ENCODE measurements around the gene SUDS3.

The SUDS3 gene

DNA sequence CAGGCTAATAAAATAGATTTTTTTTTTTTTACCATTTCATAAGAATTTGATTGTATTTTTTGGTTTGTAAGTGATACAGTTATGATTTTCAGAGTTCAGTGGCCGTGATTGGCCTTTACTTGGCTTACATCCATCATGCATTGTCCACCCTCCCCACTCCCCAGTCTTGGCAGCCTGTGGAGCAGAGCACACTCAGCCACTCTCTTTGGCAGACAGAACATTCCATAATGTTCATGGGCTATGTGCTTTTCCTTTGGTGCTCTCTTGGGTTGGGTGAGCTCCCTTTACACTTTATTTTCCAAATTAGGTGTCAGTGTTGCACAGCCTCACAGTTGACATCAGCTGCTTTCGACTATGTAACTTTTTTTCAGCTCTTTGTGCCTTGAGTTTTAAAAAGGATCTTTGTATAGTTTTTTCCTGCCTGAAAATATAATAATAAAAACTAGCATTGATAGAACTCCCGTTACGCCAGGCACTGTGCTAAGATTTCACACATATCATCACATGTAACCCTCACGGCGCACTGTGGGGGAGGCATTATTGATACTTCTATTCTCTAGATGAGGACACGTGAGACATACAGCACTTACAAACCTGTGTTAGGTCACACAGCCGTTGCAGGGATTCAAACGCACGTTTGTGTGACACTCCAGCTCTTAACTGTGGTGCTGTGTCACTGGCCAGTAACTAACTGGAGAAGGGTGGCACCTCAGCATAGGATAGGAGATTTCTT is 21.5 kb downstream of the SUDS3 start:
- H3K36me3 ChIP-seq (ENCODE audit: insufficient read depth, low read length), result peaks cover 83% of the 10 kb centered on the region

DNA sequence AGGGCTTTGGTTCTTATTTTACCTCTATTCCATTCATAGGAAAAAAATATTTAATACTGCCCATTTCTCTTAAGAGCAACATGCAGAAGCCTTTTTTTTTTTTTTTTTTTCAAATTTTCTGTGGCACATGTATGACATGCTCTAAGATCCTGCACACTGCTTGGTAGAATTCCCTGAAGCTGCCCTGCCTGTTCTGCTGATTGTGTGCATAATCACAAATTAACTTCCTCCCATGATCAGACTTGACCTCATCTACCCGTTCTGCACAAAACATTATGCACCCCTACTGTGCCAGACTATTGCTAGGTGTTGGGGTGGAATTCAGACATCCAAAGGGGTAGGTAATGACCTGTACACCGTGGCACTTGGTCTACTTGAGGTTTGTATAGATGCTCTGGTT is 22.2 kb downstream of the SUDS3 start:
- H4K20me1 ChIP-seq (ENCODE audit: insufficient read depth, low read length), result no peaks in the 10 kb centered on the region
- H3K36me3 ChIP-seq (ENCODE audit: insufficient read depth, low read length), result peaks cover 85% of the 10 kb centered on the region
- H2AFZ ChIP-seq (ENCODE audit: low read length), result no peak overlapping the region
- H3K79me2 ChIP-seq (ENCODE audit: insufficient read depth, low read length), result no peaks in the 10 kb centered on the region
- no peak overlapping the region for H3K27ac ChIP-seq (ENCODE audit: low read depth, low read length, poor library complexity, severe bottlenecking)
- no peak overlapping the region for H3K4me3 ChIP-seq (ENCODE audit: low read depth, low read length, poor library complexity, severe bottlenecking)
- H3K9me3 ChIP-seq (ENCODE audit: low read length), result no peaks in the 10 kb centered on the region
- no peaks in the 10 kb centered on the region for H3F3A ChIP-seq (ENCODE audit: insufficient read depth, low read length)
- no peak overlapping the region for H3K4me2 ChIP-seq (ENCODE audit: low read length)
- H3K9ac ChIP-seq (ENCODE audit: low read length), result no peak overlapping the region
- TF ChIP-seq, protein P1, sequence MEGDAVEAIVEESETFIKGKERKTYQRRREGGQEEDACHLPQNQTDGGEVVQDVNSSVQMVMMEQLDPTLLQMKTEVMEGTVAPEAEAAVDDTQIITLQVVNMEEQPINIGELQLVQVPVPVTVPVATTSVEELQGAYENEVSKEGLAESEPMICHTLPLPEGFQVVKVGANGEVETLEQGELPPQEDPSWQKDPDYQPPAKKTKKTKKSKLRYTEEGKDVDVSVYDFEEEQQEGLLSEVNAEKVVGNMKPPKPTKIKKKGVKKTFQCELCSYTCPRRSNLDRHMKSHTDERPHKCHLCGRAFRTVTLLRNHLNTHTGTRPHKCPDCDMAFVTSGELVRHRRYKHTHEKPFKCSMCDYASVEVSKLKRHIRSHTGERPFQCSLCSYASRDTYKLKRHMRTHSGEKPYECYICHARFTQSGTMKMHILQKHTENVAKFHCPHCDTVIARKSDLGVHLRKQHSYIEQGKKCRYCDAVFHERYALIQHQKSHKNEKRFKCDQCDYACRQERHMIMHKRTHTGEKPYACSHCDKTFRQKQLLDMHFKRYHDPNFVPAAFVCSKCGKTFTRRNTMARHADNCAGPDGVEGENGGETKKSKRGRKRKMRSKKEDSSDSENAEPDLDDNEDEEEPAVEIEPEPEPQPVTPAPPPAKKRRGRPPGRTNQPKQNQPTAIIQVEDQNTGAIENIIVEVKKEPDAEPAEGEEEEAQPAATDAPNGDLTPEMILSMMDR (IDR thresholded peaks at IDR 0.05; ENCODE audit: low read length), result no peak
- TF ChIP-seq EZH2 (IDR thresholded peaks at IDR 0.05; ENCODE audit: borderline replicate concordance, low read length), result no peak
- no peaks in the 10 kb centered on the region for H3K9me2 ChIP-seq (ENCODE audit: low read depth, low read length)
- H3K4me1 ChIP-seq (ENCODE audit: insufficient read depth, low read length, severe bottlenecking), result no peaks in the 10 kb centered on the region
- no peaks in the 10 kb centered on the region for H3K27me3 ChIP-seq (ENCODE audit: insufficient read depth, low read length)

More for the DNA sequence above, 21.5 kb downstream of the SUDS3 start:
- Histone ChIP-seq H3K9ac (ENCODE audit: low read length) (no peak overlapping the region), H3K27ac (ENCODE audit: low read depth, low read length, poor library complexity, severe bottlenecking) (no peak overlapping the region), H2AFZ (ENCODE audit: low read length) (no peak overlapping the region), H3K9me2 (ENCODE audit: low read depth, low read length) (no peaks in the 10 kb centered on the region), H3K4me1 (ENCODE audit: insufficient read depth, low read length, severe bottlenecking) (no peaks in the 10 kb centered on the region), H3K4me2 (ENCODE audit: low read length) (no peak overlapping the region), H3F3A (ENCODE audit: insufficient read depth, low read length) (no peaks in the 10 kb centered on the region), H4K20me1 (ENCODE audit: insufficient read depth, low read length) (no peaks in the 10 kb centered on the region), H3K79me2 (ENCODE audit: insufficient read depth, low read length) (no peaks in the 10 kb centered on the region), H3K27me3 (ENCODE audit: insufficient read depth, low read length) (no peaks in the 10 kb centered on the region), H3K4me3 (ENCODE audit: low read depth, low read length, poor library complexity, severe bottlenecking) (no peak overlapping the region), H3K9me3 (ENCODE audit: low read length) (no peaks in the 10 kb centered on the region)
- TF ChIP-seq EZH2 (IDR thresholded peaks at IDR 0.05; ENCODE audit: borderline replicate concordance, low read length), result no peak
- TF ChIP-seq, protein P1 (IDR thresholded peaks at IDR 0.05; ENCODE audit: low read length), result no peak

- Histone ChIP-seq H4K20me1 (ENCODE audit: insufficient read depth, low read length) (no peaks in the 10 kb centered on the region), H3K27ac (ENCODE audit: low read depth, low read length, poor library complexity, severe bottlenecking) (no peak overlapping the region), H3K36me3 (ENCODE audit: insufficient read depth, low read length) (peaks cover 84% of the 10 kb centered on the region)
Measured at GRCh38 chr12:118398940-118399339, 22.6 kb downstream of the SUDS3 start.

More at GRCh38 chr12:118398940-118399339, 22.6 kb downstream of the SUDS3 start:
- no peaks in the 10 kb centered on the region for H3K9me3 ChIP-seq (ENCODE audit: low read length)
- H3K79me2 ChIP-seq (ENCODE audit: insufficient read depth, low read length), result no peaks in the 10 kb centered on the region
- H3K4me2 ChIP-seq (ENCODE audit: low read length), result no peak overlapping the region
- H3K27me3 ChIP-seq (ENCODE audit: insufficient read depth, low read length), result no peaks in the 10 kb centered on the region
- H2AFZ ChIP-seq (ENCODE audit: low read length), result no peak overlapping the region
- no peaks in the 10 kb centered on the region for H3K4me1 ChIP-seq (ENCODE audit: insufficient read depth, low read length, severe bottlenecking)
- no peaks in the 10 kb centered on the region for H3K9me2 ChIP-seq (ENCODE audit: low read depth, low read length)
- TF ChIP-seq, protein P1 (IDR thresholded peaks at IDR 0.05; ENCODE audit: low read length), result no peak
- TF ChIP-seq EZH2 (IDR thresholded peaks at IDR 0.05; ENCODE audit: borderline replicate concordance, low read length), result no peak
- H3F3A ChIP-seq (ENCODE audit: insufficient read depth, low read length), result no peaks in the 10 kb centered on the region
- no peak overlapping the region for H3K9ac ChIP-seq (ENCODE audit: low read length)
- no peak overlapping the region for H3K4me3 ChIP-seq (ENCODE audit: low read depth, low read length, poor library complexity, severe bottlenecking)

Data from OCI-LY1 (cell line).